Measurements from ENCODE around the gene CACNG6. TPM values are rescaled to one million over a fixed set of nuclear protein-coding genes. Genes with fewer than 3 reads are reported as not detected.

Gene CACNG6
- total and polyA plus RNA-seq, 2 experiments from 2014 or later = not detected

DNA sequence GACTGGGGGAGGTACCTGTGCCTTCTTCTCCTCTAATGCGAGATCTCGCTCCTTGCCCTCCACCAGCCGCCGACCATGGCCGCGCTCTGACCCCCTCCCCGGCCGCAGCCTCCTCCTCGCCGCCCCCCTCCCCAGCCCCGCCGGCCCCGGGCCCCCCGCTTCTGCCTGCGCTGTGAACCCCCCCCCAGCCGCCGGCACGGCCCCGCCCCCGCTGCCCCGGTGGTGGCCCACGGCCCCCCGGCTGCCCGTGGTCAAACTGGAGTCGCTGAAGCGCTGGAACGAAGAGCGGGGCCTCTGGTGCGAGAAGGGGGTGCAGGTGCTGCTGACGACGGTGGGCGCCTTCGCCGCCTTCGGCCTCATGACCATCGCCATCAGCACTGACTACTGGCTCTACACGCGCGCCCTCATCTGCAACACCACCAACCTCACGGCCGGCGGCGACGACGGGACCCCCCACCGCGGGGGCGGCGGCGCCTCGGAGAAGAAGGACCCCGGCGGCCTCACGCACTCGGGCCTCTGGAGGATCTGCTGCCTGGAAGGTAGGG, 28.5 kb upstream of the CACNG6 start, which contains the start of gene CACNG8:
CACNG8 (plus strand) TSS at position 51 of the 545 bp plus-strand sequence.
- no peak for DNase-seq
- Histone ChIP-seq H3K4me1 (ENCODE audit: insufficient read depth) (no peaks in the 10 kb centered on the region), H3K9me3 (ENCODE audit: low read depth) (no peaks in the 10 kb centered on the region), H3K9me2 (ENCODE audit: insufficient read depth) (no peaks in the 10 kb centered on the region), H2AFZ (no peak within 1 kb of the TSS), H3F3A (ENCODE audit: insufficient read depth) (no peaks in the 10 kb centered on the region), H3K4me2 (ENCODE audit: unreplicated experiment) (no peak within 1 kb of the TSS), H3K36me3 (ENCODE audit: low read depth) (no peaks in the 10 kb centered on the region), H3K4me3 (no peak within 1 kb of the TSS), H3K27ac (no peak within 1 kb of the TSS), H4K20me1 (ENCODE audit: insufficient read depth) (no peaks in the 10 kb centered on the region), H3K79me2 (ENCODE audit: insufficient read depth) (no peaks in the 10 kb centered on the region), H3K27me3 (replicated peaks; ENCODE audit: insufficient read depth) (peaks cover 50% of the 10 kb centered on the region), H3K9ac (no peak within 1 kb of the TSS)
- no peak for TF ChIP-seq EZH2phosphoT487 (IDR thresholded peaks at IDR 0.05; ENCODE audit: insufficient read depth, low read depth)
- no peak for TF ChIP-seq EZH2 (IDR thresholded peaks at IDR 0.05; ENCODE audit: insufficient read depth, poor library complexity, severe bottlenecking)
- in situ Hi-C loops (cut with MboI) = no loop called here
- WGBS, 2 experiments (ENCODE audit: low coverage in 1 of 2, low lambda C conversion rate in 2 of 2, missing lambda C conversion rate in 2 of 2) = 6 to 7% methylated on average over 41 to 50 of the region's 55 CpGs

DNA sequence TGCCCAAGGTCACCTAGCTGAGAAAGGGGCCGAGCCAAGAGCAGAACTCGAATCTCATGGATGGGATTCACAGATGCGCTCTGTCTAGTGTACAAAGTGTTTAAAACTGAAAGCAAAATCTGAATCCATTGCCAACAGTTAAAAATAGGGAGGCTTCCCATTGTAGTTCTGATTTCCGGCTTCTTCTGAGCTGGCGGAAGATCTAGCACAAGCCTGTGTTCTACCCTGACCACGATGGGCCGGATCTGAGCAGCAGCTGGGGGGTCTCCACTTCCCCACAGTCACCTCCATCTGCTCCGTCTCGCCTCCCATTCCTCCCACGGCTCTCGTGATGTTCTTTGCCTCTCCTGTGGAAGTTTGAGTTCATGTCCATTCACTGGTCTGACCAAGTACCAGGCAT, 26.3 kb upstream of the CACNG6 start:
- in situ Hi-C loops (cut with MboI) = no loop called here
- WGBS, 2 experiments (ENCODE audit: low coverage in 1 of 2, low lambda C conversion rate in 2 of 2, missing lambda C conversion rate in 2 of 2) = 54 to 56% methylated on average over 11 of the region's 11 CpGs
- no peak for DNase-seq
- no peak overlapping the region for H3K9ac ChIP-seq
- H3K27me3 ChIP-seq (replicated peaks; ENCODE audit: insufficient read depth) = peaks cover 33% of the 10 kb centered on the region
- TF ChIP-seq EZH2 (IDR thresholded peaks at IDR 0.05; ENCODE audit: insufficient read depth, poor library complexity, severe bottlenecking) (no peak), EZH2phosphoT487 (IDR thresholded peaks at IDR 0.05; ENCODE audit: insufficient read depth, low read depth) (no peak)
- no peaks in the 10 kb centered on the region for H3K4me1 ChIP-seq (ENCODE audit: insufficient read depth)
- H3K27ac ChIP-seq = no peak overlapping the region
- H2AFZ ChIP-seq = no peak overlapping the region
- no peak overlapping the region for H3K4me3 ChIP-seq
- H4K20me1 ChIP-seq (ENCODE audit: insufficient read depth) = no peaks in the 10 kb centered on the region
- no peak overlapping the region for H3K4me2 ChIP-seq (ENCODE audit: unreplicated experiment)
- no peaks in the 10 kb centered on the region for H3K9me2 ChIP-seq (ENCODE audit: insufficient read depth)
- no peaks in the 10 kb centered on the region for H3F3A ChIP-seq (ENCODE audit: insufficient read depth)
- H3K79me2 ChIP-seq (ENCODE audit: insufficient read depth) = no peaks in the 10 kb centered on the region
- H3K36me3 ChIP-seq (ENCODE audit: low read depth) = no peaks in the 10 kb centered on the region
- H3K9me3 ChIP-seq (ENCODE audit: low read depth) = no peaks in the 10 kb centered on the region

- Histone ChIP-seq H3K36me3 (ENCODE audit: low read depth) (no peaks in the 10 kb centered on the region), H3K9ac (no peak overlapping the region), H2AFZ (no peak overlapping the region), H3K4me1 (ENCODE audit: insufficient read depth) (no peaks in the 10 kb centered on the region), H3K79me2 (ENCODE audit: insufficient read depth) (no peaks in the 10 kb centered on the region), H3K4me3 (no peak overlapping the region), H3K9me2 (ENCODE audit: insufficient read depth) (no peaks in the 10 kb centered on the region), H3K27ac (no peak overlapping the region), H3F3A (ENCODE audit: insufficient read depth) (no peaks in the 10 kb centered on the region), H3K9me3 (ENCODE audit: low read depth) (no peaks in the 10 kb centered on the region), H3K4me2 (ENCODE audit: unreplicated experiment) (no peak overlapping the region), H4K20me1 (ENCODE audit: insufficient read depth) (no peaks in the 10 kb centered on the region), H3K27me3 (replicated peaks; ENCODE audit: insufficient read depth) (peaks cover 17% of the 10 kb centered on the region)
- no peak for DNase-seq
- TF ChIP-seq EZH2 (IDR thresholded peaks at IDR 0.05; ENCODE audit: insufficient read depth, poor library complexity, severe bottlenecking) (no peak), EZH2phosphoT487 (IDR thresholded peaks at IDR 0.05; ENCODE audit: insufficient read depth, low read depth) (no peak)
- in situ Hi-C loops (cut with MboI) = no loop called here
- WGBS, 2 experiments (ENCODE audit: low coverage in 1 of 2, low lambda C conversion rate in 2 of 2, missing lambda C conversion rate in 2 of 2) = 37 to 39% methylated on average over 7 of the region's 7 CpGs
These were observed 24.5 kb upstream of the CACNG6 start for GRCh38 chr19:53966931-53967330.

GRCh38 chr19:53969366-53969765, 22.1 kb upstream of the CACNG6 start:
- H3K4me1 ChIP-seq (ENCODE audit: insufficient read depth) = no peaks in the 10 kb centered on the region
- no peak overlapping the region for H3K9ac ChIP-seq
- in situ Hi-C loops (cut with MboI) = no loop called here
- H3K9me2 ChIP-seq (ENCODE audit: insufficient read depth) = no peaks in the 10 kb centered on the region
- no peaks in the 10 kb centered on the region for H3K79me2 ChIP-seq (ENCODE audit: insufficient read depth)
- peaks cover 10% of the 10 kb centered on the region for H3K27me3 ChIP-seq (replicated peaks; ENCODE audit: insufficient read depth)
- no peaks in the 10 kb centered on the region for H3K9me3 ChIP-seq (ENCODE audit: low read depth)
- no peaks in the 10 kb centered on the region for H4K20me1 ChIP-seq (ENCODE audit: insufficient read depth)
- H2AFZ ChIP-seq = no peak overlapping the region
- TF ChIP-seq EZH2phosphoT487 (IDR thresholded peaks at IDR 0.05; ENCODE audit: insufficient read depth, low read depth) = no peak
- TF ChIP-seq EZH2 (IDR thresholded peaks at IDR 0.05; ENCODE audit: insufficient read depth, poor library complexity, severe bottlenecking) = no peak
- no peaks in the 10 kb centered on the region for H3K36me3 ChIP-seq (ENCODE audit: low read depth)
- no peaks in the 10 kb centered on the region for H3F3A ChIP-seq (ENCODE audit: insufficient read depth)
- no peak for DNase-seq
- H3K27ac ChIP-seq = no peak overlapping the region
- H3K4me2 ChIP-seq (ENCODE audit: unreplicated experiment) = no peak overlapping the region
- no peak overlapping the region for H3K4me3 ChIP-seq
- 65 to 74% methylated on average over 6 of the region's 6 CpGs for WGBS, 2 experiments (ENCODE audit: low coverage in 1 of 2, low lambda C conversion rate in 2 of 2, missing lambda C conversion rate in 2 of 2)
